ENCODE measurements around the gene CPNE8. TPM values are rescaled to one million over a fixed set of nuclear protein-coding genes. Genes with fewer than 3 reads are reported as not detected.

CPNE8 gene
- polyA plus RNA-seq, 1 donor (not counting 4 experiments of a cell fraction or from before 2014, with no cell fraction given) = 25.7 TPM

- H3K9ac ChIP-seq (ENCODE audit: control insufficient read depth, extremely low read depth, insufficient read depth, low read length) = no peak overlapping the region
- no peak for FAIRE-seq
- no peaks in the 10 kb centered on the region for H3K9me3 ChIP-seq (ENCODE audit: control insufficient read depth, low read depth, low read length)
- no peak overlapping the region for H3K27ac ChIP-seq (ENCODE audit: control insufficient read depth, insufficient read depth, low read length)
- H3K79me2 ChIP-seq (ENCODE audit: control insufficient read depth, insufficient read depth, low read length) = no peaks in the 10 kb centered on the region
- no peaks in the 10 kb centered on the region for H4K20me1 ChIP-seq (ENCODE audit: control insufficient read depth, extremely low read depth, insufficient read depth, low read length)
- H3K27me3 ChIP-seq (ENCODE audit: control insufficient read depth, extremely low read depth, insufficient read depth, low read length) = no peaks in the 10 kb centered on the region
- dilution Hi-C loops (cut with MboI; ENCODE audit: extremely low pct_ligation_motif_present, low sequenced_read_pairs) = no loop called here
- H3K4me2 ChIP-seq (ENCODE audit: control insufficient read depth, extremely low read depth, insufficient read depth, low read depth, low read length) = no peak overlapping the region
- TF ChIP-seq EZH2 (IDR thresholded peaks at IDR 0.05; ENCODE audit: low read length) (no peak), CTCF (optimal IDR thresholded peaks at IDR 0.05 in 1 of 3, IDR thresholded peaks at IDR 0.05 in 1 of 3, conservative IDR thresholded peaks at IDR 0.05 in 1 of 3; ENCODE audit: extremely low read depth in 1 of 3, insufficient read depth in 2 of 3, low read length in 3 of 3) (no peak)
- H3K9me1 ChIP-seq (ENCODE audit: control insufficient read depth, extremely low read depth, insufficient read depth, low read length) = no peaks in the 10 kb centered on the region
- H3K4me3 ChIP-seq (ENCODE audit: control insufficient read depth in 2 of 3, extremely low read depth in 1 of 3, insufficient read depth in 2 of 3, low read depth in 1 of 3, low read length in 3 of 3) = no peak overlapping the region
- H3K36me3 ChIP-seq (ENCODE audit: control insufficient read depth in 2 of 2, extremely low read depth in 1 of 2, insufficient read depth in 2 of 2, low read length in 2 of 2) = no peaks in the 10 kb centered on the region
- H3K4me1 ChIP-seq (ENCODE audit: control insufficient read depth, extremely low read depth, insufficient read depth, low read length) = no peaks in the 10 kb centered on the region
- no peak overlapping the region for H2AFZ ChIP-seq (ENCODE audit: control insufficient read depth, low read length)
- no peak for DNase-seq (ENCODE audit: low read depth, low spot score)
Observed at GRCh38 chr12:38669081-38669480, 236.3 kb downstream of the CPNE8 start.

GRCh38 chr12:38666425-38666824, 239.0 kb downstream of the CPNE8 start:
- Histone ChIP-seq H3K79me2 (ENCODE audit: control insufficient read depth, insufficient read depth, low read length) (no peaks in the 10 kb centered on the region), H3K9me3 (ENCODE audit: control insufficient read depth, low read depth, low read length) (no peaks in the 10 kb centered on the region), H3K4me3 (ENCODE audit: control insufficient read depth in 2 of 3, extremely low read depth in 1 of 3, insufficient read depth in 2 of 3, low read depth in 1 of 3, low read length in 3 of 3) (no peak overlapping the region), H4K20me1 (ENCODE audit: control insufficient read depth, extremely low read depth, insufficient read depth, low read length) (no peaks in the 10 kb centered on the region), H3K27ac (ENCODE audit: control insufficient read depth, insufficient read depth, low read length) (no peak overlapping the region), H3K9ac (ENCODE audit: control insufficient read depth, extremely low read depth, insufficient read depth, low read length) (no peak overlapping the region), H3K4me1 (ENCODE audit: control insufficient read depth, extremely low read depth, insufficient read depth, low read length) (no peaks in the 10 kb centered on the region), H3K36me3 (ENCODE audit: control insufficient read depth in 2 of 2, extremely low read depth in 1 of 2, insufficient read depth in 2 of 2, low read length in 2 of 2) (no peaks in the 10 kb centered on the region), H2AFZ (ENCODE audit: control insufficient read depth, low read length) (no peak overlapping the region), H3K9me1 (ENCODE audit: control insufficient read depth, extremely low read depth, insufficient read depth, low read length) (no peaks in the 10 kb centered on the region), H3K27me3 (ENCODE audit: control insufficient read depth, extremely low read depth, insufficient read depth, low read length) (no peaks in the 10 kb centered on the region), H3K4me2 (ENCODE audit: control insufficient read depth, extremely low read depth, insufficient read depth, low read depth, low read length) (no peak overlapping the region)
- dilution Hi-C loops (cut with MboI; ENCODE audit: extremely low pct_ligation_motif_present, low sequenced_read_pairs) = no loop called here
- no peak for FAIRE-seq
- TF ChIP-seq CTCF (optimal IDR thresholded peaks at IDR 0.05 in 1 of 3, IDR thresholded peaks at IDR 0.05 in 1 of 3, conservative IDR thresholded peaks at IDR 0.05 in 1 of 3; ENCODE audit: extremely low read depth in 1 of 3, insufficient read depth in 2 of 3, low read length in 3 of 3) (no peak), EZH2 (IDR thresholded peaks at IDR 0.05; ENCODE audit: low read length) (no peak)
- DNase-seq (ENCODE audit: low read depth, low spot score) = no peak
